GM23338 (cell line): Measurements from ENCODE around the gene ONECUT1.

ENCODE experiments used
- CREB1 ChIP-seq: fragments of 250-450 bp; sonication (Bioruptor Pico); IDR thresholded peaks from 2 replicates; pipeline ENCODE4 v1.5.0; 2020; ENCODE audit warnings: low read depth, mild to moderate bottlenecking, moderate library complexity
- CTCF ChIP-seq, 2 experiments: fragments of 200-600 bp in 1 of 2; sonication (generic) in 1 of 2; conservative IDR thresholded peaks; 2 replicates each; pipeline versions ENCODE4 v1.5.1 to v1.6.1; 2016 to 2017; ENCODE audit warnings: antibody characterized with exemption in 2 of 2, low read depth in 2 of 2, mild to moderate bottlenecking in 2 of 2, moderate library complexity in 1 of 2
- EZH2 ChIP-seq: fragments of 200-600 bp; sonication (generic); IDR thresholded peaks from one replicate; pipeline ENCODE4 v1.8.0; 2017; ENCODE audit warnings: antibody characterized with exemption, mild to moderate bottlenecking, low read depth; ENCODE audit not compliant: unreplicated experiment
- JUNB ChIP-seq: IDR thresholded peaks from one replicate; pipeline ENCODE4 v1.6.1; 2016; ENCODE audit warnings: antibody characterized with exemption; ENCODE audit not compliant: unreplicated experiment
- POLR2AphosphoS5 ChIP-seq: IDR thresholded peaks from 2 replicates; pipeline ENCODE4 v1.6.1; 2016; ENCODE audit warnings: antibody characterized with exemption, low read depth
- ZNF331 ChIP-seq: fragments of 250-450 bp; sonication (Bioruptor Pico); IDR thresholded peaks from 2 replicates; pipeline ENCODE4 v1.5.0; 2020; ENCODE audit warnings: low read depth, mild to moderate bottlenecking, moderate library complexity

DNA sequence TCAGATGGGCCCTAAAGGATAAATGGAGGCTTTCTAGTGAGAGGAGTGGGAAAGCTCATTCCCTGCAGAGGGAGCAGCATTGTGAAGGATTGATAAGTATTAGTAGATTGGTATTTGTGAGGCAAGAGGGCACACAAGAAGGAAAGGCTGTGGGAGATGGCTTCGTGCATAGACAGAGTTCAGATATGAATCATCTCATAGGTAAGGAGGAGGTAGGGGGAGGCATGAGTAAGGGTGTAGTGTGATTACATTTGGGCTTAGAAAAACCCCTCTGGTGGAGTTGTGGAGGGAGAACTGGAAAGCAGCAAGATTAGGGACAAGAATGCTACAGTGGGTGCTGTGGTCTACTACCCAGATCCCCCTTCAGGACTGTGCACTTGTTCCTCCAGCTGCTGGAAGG lies 29.6 kb downstream of the ONECUT1 start:
- TF ChIP-seq CTCF (conservative IDR thresholded peaks at IDR 0.05; ENCODE audit: low read depth in 2 of 2) (no peak), EZH2 (no peak), JUNB (no peak), CREB1 (CRISPR knock-in tag) (no peak), POLR2AphosphoS5 (no peak), ZNF331 (CRISPR knock-in tag) (no peak)
